GM12865 (cell line): ENCODE data around the gene TRIM39.
"Not testable (repeated sequence)": the region's sequence is repeated elsewhere in the genome, so short reads cannot be mapped to it uniquely, and the experiment has no call there.

Experiments used
- DNase-seq: peaks from one replicate; pipeline ENCODE4 v3.0.0; 2010; ENCODE audit warnings: low read depth
- H3K4me3 ChIP-seq: 2 replicates; pipeline ENCODE4 v1.5.1; 2011; ENCODE audit warnings: mild to moderate bottlenecking, low read depth, low read length, control low read depth
- TF ChIP-seq, protein P1 (sequence below): IDR thresholded peaks from 2 replicates; pipeline ENCODE4 v1.5.1; 2011; ENCODE audit warnings: low read length, control low read depth, low read depth, inconsistent platforms; ENCODE audit not compliant: insufficient read depth; ENCODE audit errors: missing control alignments

The TRIM39 gene

DNA sequence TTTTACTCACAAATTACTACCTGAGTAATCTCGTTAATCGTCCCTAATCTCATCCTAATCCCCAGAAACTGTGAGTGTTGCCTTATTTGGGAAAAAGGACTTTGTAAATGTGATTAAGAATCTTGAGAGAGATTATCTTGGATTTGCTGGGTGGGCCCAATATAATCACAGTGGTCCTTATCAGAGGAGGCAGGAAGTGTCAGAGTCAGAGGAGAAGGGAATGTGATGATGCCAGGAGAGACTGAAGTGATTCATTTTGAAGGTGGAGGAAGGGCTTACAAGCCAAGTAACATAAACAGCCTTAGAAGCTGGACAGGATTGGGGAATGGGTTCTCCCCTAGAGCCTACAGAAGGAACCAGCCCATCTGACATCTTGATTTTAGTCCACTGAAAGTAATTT lies 34.9 kb downstream of the TRIM39 start:
- TF ChIP-seq, protein P1, sequence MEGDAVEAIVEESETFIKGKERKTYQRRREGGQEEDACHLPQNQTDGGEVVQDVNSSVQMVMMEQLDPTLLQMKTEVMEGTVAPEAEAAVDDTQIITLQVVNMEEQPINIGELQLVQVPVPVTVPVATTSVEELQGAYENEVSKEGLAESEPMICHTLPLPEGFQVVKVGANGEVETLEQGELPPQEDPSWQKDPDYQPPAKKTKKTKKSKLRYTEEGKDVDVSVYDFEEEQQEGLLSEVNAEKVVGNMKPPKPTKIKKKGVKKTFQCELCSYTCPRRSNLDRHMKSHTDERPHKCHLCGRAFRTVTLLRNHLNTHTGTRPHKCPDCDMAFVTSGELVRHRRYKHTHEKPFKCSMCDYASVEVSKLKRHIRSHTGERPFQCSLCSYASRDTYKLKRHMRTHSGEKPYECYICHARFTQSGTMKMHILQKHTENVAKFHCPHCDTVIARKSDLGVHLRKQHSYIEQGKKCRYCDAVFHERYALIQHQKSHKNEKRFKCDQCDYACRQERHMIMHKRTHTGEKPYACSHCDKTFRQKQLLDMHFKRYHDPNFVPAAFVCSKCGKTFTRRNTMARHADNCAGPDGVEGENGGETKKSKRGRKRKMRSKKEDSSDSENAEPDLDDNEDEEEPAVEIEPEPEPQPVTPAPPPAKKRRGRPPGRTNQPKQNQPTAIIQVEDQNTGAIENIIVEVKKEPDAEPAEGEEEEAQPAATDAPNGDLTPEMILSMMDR = no peak
- no peak overlapping the region for H3K4me3 ChIP-seq
- no peak for DNase-seq

GRCh38 chr6:30363459-30363858 lies 36.7 kb downstream of the TRIM39 start:
- DNase-seq = no peak

GRCh38 chr6:30364591-30364990 lies 37.9 kb downstream of the TRIM39 start:
- TF ChIP-seq, protein P1 = peak; percentile 25
- no peak overlapping the region for H3K4me3 ChIP-seq
- peak; percentile 20 for DNase-seq

More at GRCh38 chr6:30363459-30363858, 36.7 kb downstream of the TRIM39 start:
- no peak overlapping the region for H3K4me3 ChIP-seq
- TF ChIP-seq, protein P1 = no peak

DNA sequence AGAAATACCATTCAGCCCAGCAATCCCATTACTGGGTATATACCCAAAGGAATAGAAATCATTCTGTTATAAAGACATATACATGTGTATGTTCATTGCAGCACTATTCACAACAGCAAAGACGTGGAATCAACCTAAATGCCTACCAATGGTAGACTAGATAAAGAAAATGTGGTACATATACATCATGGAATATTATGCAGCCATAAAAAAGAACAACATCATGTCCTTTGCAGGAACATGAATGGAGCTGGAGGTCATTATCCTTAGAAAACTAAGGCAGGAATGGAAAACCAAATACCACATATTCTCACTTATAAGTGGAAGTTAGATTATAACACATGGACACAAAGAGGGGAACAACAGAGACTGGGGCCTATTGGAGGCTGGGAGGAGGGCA lies 42.6 kb downstream of the TRIM39 start:
- DNase-seq, H3K4me3 ChIP-seq: not testable (repeated sequence)

- no peak overlapping the region for H3K4me3 ChIP-seq
- TF ChIP-seq, protein P1 = no peak
- DNase-seq = no peak
Measured at GRCh38 chr6:30378290-30378937, 51.7 kb downstream of the TRIM39 start.

DNA sequence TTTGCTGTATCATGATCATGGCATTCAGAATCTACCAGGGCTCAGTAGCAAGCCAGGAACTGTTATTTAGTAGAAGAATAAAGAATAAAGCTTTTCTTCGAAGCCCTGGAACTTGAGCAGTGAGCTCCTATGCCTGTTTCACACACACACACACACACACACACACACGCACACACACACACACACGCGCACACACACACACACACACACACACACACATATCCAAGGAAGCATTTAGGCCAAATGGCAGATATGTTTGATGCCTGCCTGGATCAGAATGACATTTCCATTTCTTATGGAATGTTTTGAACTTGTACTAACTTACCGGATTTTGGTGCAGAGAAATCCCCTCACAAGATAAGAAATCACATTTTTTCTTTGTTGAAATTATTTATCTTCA lies 53.7 kb downstream of the TRIM39 start:
- DNase-seq = no peak
- H3K4me3 ChIP-seq = no peak overlapping the region
- TF ChIP-seq, protein P1 = no peak

GRCh38 chr6:30386166-30386565 lies 59.4 kb downstream of the TRIM39 start:
- TF ChIP-seq, protein P1 = no peak
- no peak for DNase-seq
- no peak overlapping the region for H3K4me3 ChIP-seq
